Measurements from ENCODE around the gene ARL17A.
"Not testable (repeated sequence)": the region's sequence is repeated elsewhere in the genome, so short reads cannot be mapped to it uniquely, and the experiment has no call there.

- TF ChIP-seq CTCF (IDR thresholded peaks at IDR 0.05; ENCODE audit: borderline replicate concordance, extremely low read depth, low read length, poor library complexity, severe bottlenecking); EZH2 (IDR thresholded peaks at IDR 0.05; ENCODE audit: borderline replicate concordance, low read depth, low read length, severe bottlenecking): not testable (repeated sequence)
Measured at GRCh38 chr17:46580082-46580481, 591 bp upstream of the ARL17A start.

All from DND-41 (cell line).